NCI-H510A (cell line): Measurements from ENCODE around the gene MED13L.

ENCODE experiments used
- DNase-seq: peaks from one replicate; lab custom pipeline; 2025; lab: John Stamatoyannopoulos, UW

Gene MED13L

GRCh38 chr12:115973968-115974724 is 303.3 kb downstream of the MED13L start:
- DNase-seq, result no peak

GRCh38 chr12:115973066-115973465 is 304.4 kb downstream of the MED13L start:
- no peak for DNase-seq

- no peak for DNase-seq
Observed at GRCh38 chr12:115972241-115972640, 305.3 kb downstream of the MED13L start.

- DNase-seq, result no peak
Observed at GRCh38 chr12:115968211-115968610, 309.3 kb downstream of the MED13L start.

- no peak for DNase-seq
Observed at GRCh38 chr12:115966376-115966775, 311.1 kb downstream of the MED13L start.

GRCh38 chr12:115964626-115965025 is 312.9 kb downstream of the MED13L start:
- no peak for DNase-seq

GRCh38 chr12:115964214-115964613 is 313.3 kb downstream of the MED13L start:
- DNase-seq, result no peak

- DNase-seq, result no peak
Observed at GRCh38 chr12:115962216-115962615, 315.3 kb downstream of the MED13L start.

- no peak for DNase-seq
Observed at GRCh38 chr12:115960868-115961802, 316.4 kb downstream of the MED13L start.

GRCh38 chr12:115957686-115958290 is 319.7 kb downstream of the MED13L start:
- no peak for DNase-seq

- DNase-seq, result no peak
Observed at GRCh38 chr12:115956659-115957058, 320.8 kb downstream of the MED13L start.

GRCh38 chr12:115956236-115956635 is 321.3 kb downstream of the MED13L start:
- DNase-seq, result no peak

GRCh38 chr12:115953450-115953849 is 324.0 kb downstream of the MED13L start:
- no peak for DNase-seq

GRCh38 chr12:115953031-115953430 is 324.5 kb downstream of the MED13L start:
- no peak for DNase-seq

GRCh38 chr12:115950959-115951358 is 326.5 kb downstream of the MED13L start:
- no peak for DNase-seq

GRCh38 chr12:115949675-115950074 is 327.8 kb downstream of the MED13L start:
- DNase-seq, result no peak

- DNase-seq, result no peak
Observed at GRCh38 chr12:115947696-115948062, 329.8 kb downstream of the MED13L start.

- DNase-seq, result no peak
Observed at GRCh38 chr12:115946867-115947695, 330.4 kb downstream of the MED13L start.

GRCh38 chr12:115946092-115946491 is 331.4 kb downstream of the MED13L start:
- DNase-seq, result no peak

GRCh38 chr12:115945491-115945885 is 332.0 kb downstream of the MED13L start:
- no peak for DNase-seq

- no peak for DNase-seq
Observed at GRCh38 chr12:115944837-115945490, 332.5 kb downstream of the MED13L start.
